Stimulated activated naive CD8-positive, alpha-beta T cell treated with anti-CD3 and anti-CD28 coated beads, Interleukin-15, Interleukin-2, amounts not matched to agents 100 ng/mL and 50 ng/mL, for 24 hours (primary cell): ENCODE data around the gene COL15A1.
"Not testable (repeated sequence)": the region's sequence is repeated elsewhere in the genome, so short reads cannot be mapped to it uniquely, and the experiment has no call there.

Experiments
- H3K27ac Mint-ChIP-seq: one replicate; pipeline ENCODE4 v1.8.0; 2021; ENCODE audit warnings: mild to moderate bottlenecking, mixed read lengths
- H3K27me3 Mint-ChIP-seq: one replicate; pipeline ENCODE4 v1.8.0; 2021; ENCODE audit warnings: mixed read lengths
- H3K36me3 Mint-ChIP-seq: one replicate; pipeline ENCODE4 v1.8.0; 2021; ENCODE audit warnings: low read depth, mixed read lengths
- H3K4me1 Mint-ChIP-seq: one replicate; pipeline ENCODE4 v1.8.0; 2021; ENCODE audit warnings: low read depth, mixed read lengths
- H3K4me3 Mint-ChIP-seq: one replicate; pipeline ENCODE4 v1.8.0; 2021; ENCODE audit warnings: mild to moderate bottlenecking, mixed read lengths
- H3K9me3 Mint-ChIP-seq: one replicate; pipeline ENCODE4 v1.8.0; 2021; ENCODE audit warnings: mixed read lengths

Gene COL15A1

GRCh38 chr9:99095565-99095964 lies 151.9 kb downstream of the COL15A1 start:
- Mint-ChIP-seq H3K9me3 (no peaks in the 10 kb centered on the region), H3K4me3 (no peak overlapping the region), H3K36me3 (no peaks in the 10 kb centered on the region), H3K27me3 (no peaks in the 10 kb centered on the region), H3K27ac (no peak overlapping the region), H3K4me1 (peaks cover 38% of the 10 kb centered on the region)

- H3K4me1 Mint-ChIP-seq, result peaks cover 34% of the 10 kb centered on the region
Measured at GRCh38 chr9:99096409-99096808, 152.7 kb downstream of the COL15A1 start.

DNA sequence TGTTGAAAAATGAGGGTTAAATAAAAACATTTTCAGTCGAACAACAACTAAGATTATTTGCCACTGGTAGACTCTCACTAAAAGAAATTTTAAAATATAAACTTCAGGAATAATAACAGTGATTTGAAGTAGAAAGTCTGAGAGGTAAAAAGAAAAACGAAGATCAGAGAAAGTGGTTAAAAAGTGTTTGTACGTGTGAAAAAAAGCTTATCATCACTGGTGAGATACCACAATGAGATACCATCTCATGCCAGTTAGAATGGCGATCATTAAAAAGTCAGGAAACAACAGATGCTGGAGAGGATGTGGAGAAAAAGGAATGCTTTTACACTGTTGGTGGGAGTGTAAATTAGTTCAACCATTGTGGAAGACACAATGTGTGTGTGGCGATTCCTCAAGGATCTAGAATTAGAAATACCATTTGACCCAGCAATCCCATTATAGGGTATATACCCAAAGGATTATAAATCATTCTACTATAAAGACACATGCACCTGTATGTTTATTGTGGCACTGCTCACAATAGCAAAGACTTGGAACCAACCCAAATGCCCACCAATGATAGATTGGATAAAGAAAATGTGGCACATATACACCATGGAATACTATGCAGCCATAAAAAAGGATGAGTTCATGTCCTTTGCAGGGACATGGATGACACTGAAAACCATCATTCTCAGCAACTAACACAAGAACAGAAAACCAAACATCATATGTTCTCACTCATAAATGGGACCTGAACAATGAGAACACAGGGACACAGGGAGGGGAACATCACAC lies 156.3 kb downstream of the COL15A1 start:
- not testable (repeated sequence) for H3K4me3 Mint-ChIP-seq, H3K9me3 Mint-ChIP-seq, H3K27ac Mint-ChIP-seq, H3K27me3 Mint-ChIP-seq, H3K36me3 Mint-ChIP-seq
- H3K4me1 Mint-ChIP-seq, result peaks cover 23% of the 10 kb centered on the region

More at GRCh38 chr9:99096409-99096808, 152.7 kb downstream of the COL15A1 start:
- Mint-ChIP-seq H3K36me3 (no peaks in the 10 kb centered on the region), H3K27me3 (no peaks in the 10 kb centered on the region), H3K27ac (no peak overlapping the region), H3K4me3 (no peak overlapping the region), H3K9me3 (no peaks in the 10 kb centered on the region)

DNA sequence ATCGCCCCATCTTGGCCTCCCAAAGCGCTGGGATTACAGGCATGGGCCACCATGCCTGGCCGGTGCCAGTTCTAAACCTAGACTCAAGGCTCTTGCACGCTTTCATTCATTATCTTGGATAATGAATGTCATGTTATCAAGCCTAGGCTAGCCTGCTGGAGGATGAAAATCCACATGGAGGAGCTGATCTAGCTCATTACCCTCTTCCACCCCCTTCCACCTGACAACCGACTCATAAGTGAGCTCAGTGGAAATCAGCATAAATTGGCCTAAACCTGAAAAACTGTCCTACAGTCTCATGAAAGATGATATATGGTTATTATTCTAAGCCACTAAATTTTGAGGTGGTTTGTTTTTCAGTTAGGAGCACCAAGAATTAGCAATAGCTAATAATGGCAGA lies 157.6 kb downstream of the COL15A1 start:
- H3K27ac Mint-ChIP-seq, result no peak overlapping the region
- H3K4me3 Mint-ChIP-seq, result no peak overlapping the region
- peaks cover 27% of the 10 kb centered on the region for H3K4me1 Mint-ChIP-seq
- no peaks in the 10 kb centered on the region for H3K9me3 Mint-ChIP-seq
- no peaks in the 10 kb centered on the region for H3K27me3 Mint-ChIP-seq
- H3K36me3 Mint-ChIP-seq, result no peaks in the 10 kb centered on the region

- Mint-ChIP-seq H3K4me3 (no peak overlapping the region), H3K36me3 (no peaks in the 10 kb centered on the region), H3K27ac (no peak overlapping the region), H3K27me3 (no peaks in the 10 kb centered on the region), H3K9me3 (no peaks in the 10 kb centered on the region), H3K4me1 (peaks cover 33% of the 10 kb centered on the region)
Measured at GRCh38 chr9:99101812-99102211, 158.1 kb downstream of the COL15A1 start.

DNA sequence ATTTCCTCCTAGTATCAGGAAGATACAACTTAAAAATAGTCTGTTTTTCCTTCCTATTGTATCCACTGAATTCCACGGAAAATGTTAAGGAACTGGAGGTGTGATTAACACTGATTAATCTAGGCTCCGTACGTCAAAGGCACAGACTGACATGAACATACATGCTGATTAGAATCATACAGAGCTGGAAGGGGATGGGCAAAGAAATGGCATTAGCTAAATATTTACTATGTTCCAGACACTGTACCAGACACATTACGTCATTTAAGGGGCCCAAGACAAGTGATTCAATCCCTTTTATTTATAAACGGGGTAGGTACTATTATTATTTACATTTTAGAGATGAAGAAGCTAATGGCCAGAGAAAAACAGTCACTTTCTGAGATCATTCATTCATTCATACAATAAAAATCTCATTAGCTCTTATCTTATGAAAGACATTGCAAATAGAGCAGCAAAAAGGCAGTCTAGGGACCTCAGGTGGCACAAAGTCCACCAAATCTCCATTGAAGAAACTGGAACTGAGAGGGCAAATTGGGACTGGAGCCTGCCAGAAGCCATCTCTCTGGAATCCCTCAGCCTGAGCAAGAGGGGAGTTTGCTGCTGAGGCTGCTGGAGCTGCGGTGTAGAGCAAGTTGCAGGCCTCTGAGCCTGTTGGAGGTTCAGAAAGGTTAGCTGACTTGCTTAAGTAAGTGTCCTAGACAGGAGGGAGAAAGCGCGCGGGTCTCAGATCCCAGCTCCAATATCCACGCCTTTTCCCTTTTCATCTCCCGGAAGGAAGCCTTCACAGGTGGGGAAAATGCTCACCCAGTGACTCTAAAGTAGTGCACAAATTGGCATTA lies 159.6 kb downstream of the COL15A1 start:
- peaks cover 47% of the 10 kb centered on the region for H3K4me1 Mint-ChIP-seq
- peak overlapping the region; percentile 87 for H3K4me3 Mint-ChIP-seq
- no peak overlapping the region for H3K27ac Mint-ChIP-seq
- H3K36me3 Mint-ChIP-seq, result no peaks in the 10 kb centered on the region
- no peaks in the 10 kb centered on the region for H3K9me3 Mint-ChIP-seq
- no peaks in the 10 kb centered on the region for H3K27me3 Mint-ChIP-seq

- H3K36me3 Mint-ChIP-seq, result no peaks in the 10 kb centered on the region
- no peaks in the 10 kb centered on the region for H3K9me3 Mint-ChIP-seq
- peak overlapping the region; percentile 87 for H3K4me3 Mint-ChIP-seq
- peaks cover 54% of the 10 kb centered on the region for H3K4me1 Mint-ChIP-seq
- no peaks in the 10 kb centered on the region for H3K27me3 Mint-ChIP-seq
- peak overlapping the region; percentile 74 for H3K27ac Mint-ChIP-seq
Measured at GRCh38 chr9:99103901-99104458, 160.3 kb downstream of the COL15A1 start.

GRCh38 chr9:99104459-99105151 lies 160.9 kb downstream of the COL15A1 start, which contains the start of gene TGFBR1:
TSS of gene TGFBR1 (plus strand) at chr9:99105113. CDS start at chr9:99105206, 93 bp downstream.
- Mint-ChIP-seq H3K27me3 (no peaks in the 10 kb centered on the region), H3K27ac (peak within 1 kb of the TSS; percentile 85), H3K9me3 (no peaks in the 10 kb centered on the region), H3K4me3 (peak within 1 kb of the TSS; percentile 87), H3K4me1 (peaks cover 54% of the 10 kb centered on the region), H3K36me3 (no peaks in the 10 kb centered on the region)

DNA sequence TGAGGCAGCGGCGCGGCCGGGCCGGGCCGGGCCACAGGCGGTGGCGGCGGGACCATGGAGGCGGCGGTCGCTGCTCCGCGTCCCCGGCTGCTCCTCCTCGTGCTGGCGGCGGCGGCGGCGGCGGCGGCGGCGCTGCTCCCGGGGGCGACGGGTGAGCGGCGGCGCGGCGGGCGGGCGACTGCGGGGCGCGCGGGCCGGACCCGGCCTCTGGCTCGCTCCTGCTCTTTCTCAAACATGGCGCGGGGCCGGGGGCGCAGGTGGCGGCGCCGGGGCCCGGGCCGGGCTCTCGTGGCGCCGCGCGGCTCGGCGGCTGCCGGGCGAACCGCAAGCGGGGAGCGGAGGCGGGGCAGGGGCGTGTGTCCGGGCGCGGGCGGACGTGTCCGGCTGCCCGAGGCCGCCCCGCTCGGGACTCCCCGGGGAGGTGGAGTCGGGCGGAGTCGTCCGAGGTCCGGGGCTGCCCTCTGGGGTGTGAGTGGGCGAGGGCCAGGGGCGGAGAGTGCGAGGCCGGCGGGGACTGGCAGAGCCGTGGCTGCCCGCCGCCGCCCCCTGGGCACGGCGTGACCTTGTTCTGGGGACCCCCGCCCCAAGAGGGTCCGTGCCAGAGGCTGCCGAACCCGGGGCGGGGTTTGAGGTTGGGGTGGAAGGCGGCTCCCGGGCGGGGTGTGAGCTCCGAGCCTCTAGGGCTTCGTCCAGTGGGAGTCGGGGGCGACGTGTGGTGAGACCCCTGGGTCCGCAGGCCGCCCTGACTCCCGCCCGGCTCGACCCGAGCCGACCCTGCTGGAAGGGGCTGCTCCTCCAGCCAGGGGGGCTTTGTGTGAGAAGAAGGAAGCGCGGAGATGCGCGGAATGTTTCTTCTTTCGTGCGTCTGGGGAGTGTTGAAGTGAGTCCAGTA lies 161.7 kb downstream of the COL15A1 start:
- H3K36me3 Mint-ChIP-seq, result no peaks in the 10 kb centered on the region
- H3K4me3 Mint-ChIP-seq, result peak overlapping the region; percentile 86
- H3K9me3 Mint-ChIP-seq, result no peaks in the 10 kb centered on the region
- H3K27me3 Mint-ChIP-seq, result no peaks in the 10 kb centered on the region
- peak overlapping the region; percentile 85 for H3K27ac Mint-ChIP-seq
- H3K4me1 Mint-ChIP-seq, result peaks cover 59% of the 10 kb centered on the region

DNA sequence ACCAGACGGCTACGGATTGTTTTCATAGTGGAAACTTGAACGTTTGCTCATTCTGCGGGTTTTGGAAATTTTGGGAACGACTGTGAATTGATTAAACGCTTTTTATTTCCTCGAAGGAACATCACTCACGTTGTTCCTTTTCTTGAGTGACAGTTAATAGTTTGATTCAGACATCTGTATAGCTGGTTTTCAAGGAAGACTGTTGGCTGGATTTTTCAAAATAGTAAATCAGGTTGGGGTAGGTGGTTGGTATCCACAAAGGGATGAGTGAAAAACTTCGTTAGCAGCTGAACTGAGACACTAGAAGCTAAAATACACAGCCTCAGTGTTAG lies 162.3 kb downstream of the COL15A1 start:
- H3K9me3 Mint-ChIP-seq, result no peaks in the 10 kb centered on the region
- no peaks in the 10 kb centered on the region for H3K36me3 Mint-ChIP-seq
- peak overlapping the region; percentile 86 for H3K4me3 Mint-ChIP-seq
- no peaks in the 10 kb centered on the region for H3K27me3 Mint-ChIP-seq
- peak overlapping the region; percentile 85 for H3K27ac Mint-ChIP-seq
- peaks cover 65% of the 10 kb centered on the region for H3K4me1 Mint-ChIP-seq

DNA sequence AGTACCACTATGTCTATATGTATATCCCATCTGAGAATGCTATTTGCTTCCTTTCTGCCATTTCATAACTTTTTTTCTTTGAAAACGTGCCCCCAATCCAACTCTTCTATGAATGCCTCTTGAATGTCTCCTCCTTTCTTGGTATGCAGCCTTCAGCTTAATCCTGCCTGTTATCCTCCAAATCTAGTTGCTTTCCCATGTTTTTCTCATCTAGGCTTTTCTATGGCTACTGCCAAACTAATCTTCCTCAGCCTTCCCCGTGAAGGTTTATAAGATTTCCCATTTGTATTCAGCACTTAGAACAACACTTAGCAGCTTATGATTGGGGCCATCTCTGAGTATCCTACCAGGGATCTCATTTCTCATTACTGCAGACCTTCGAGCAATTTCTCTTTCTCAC lies 163.7 kb downstream of the COL15A1 start:
- peak overlapping the region; percentile 37 for H3K27ac Mint-ChIP-seq
- H3K4me3 Mint-ChIP-seq, result peak overlapping the region; percentile 86
- no peaks in the 10 kb centered on the region for H3K27me3 Mint-ChIP-seq
- H3K9me3 Mint-ChIP-seq, result no peaks in the 10 kb centered on the region
- no peaks in the 10 kb centered on the region for H3K36me3 Mint-ChIP-seq
- peaks cover 74% of the 10 kb centered on the region for H3K4me1 Mint-ChIP-seq

- H3K4me3 Mint-ChIP-seq, result no peak overlapping the region
- peak overlapping the region; percentile 3 for H3K27ac Mint-ChIP-seq
- peaks cover 81% of the 10 kb centered on the region for H3K4me1 Mint-ChIP-seq
- no peaks in the 10 kb centered on the region for H3K27me3 Mint-ChIP-seq
- H3K9me3 Mint-ChIP-seq, result no peaks in the 10 kb centered on the region
- H3K36me3 Mint-ChIP-seq, result no peaks in the 10 kb centered on the region
Measured at GRCh38 chr9:99108131-99108530, 164.4 kb downstream of the COL15A1 start.

DNA sequence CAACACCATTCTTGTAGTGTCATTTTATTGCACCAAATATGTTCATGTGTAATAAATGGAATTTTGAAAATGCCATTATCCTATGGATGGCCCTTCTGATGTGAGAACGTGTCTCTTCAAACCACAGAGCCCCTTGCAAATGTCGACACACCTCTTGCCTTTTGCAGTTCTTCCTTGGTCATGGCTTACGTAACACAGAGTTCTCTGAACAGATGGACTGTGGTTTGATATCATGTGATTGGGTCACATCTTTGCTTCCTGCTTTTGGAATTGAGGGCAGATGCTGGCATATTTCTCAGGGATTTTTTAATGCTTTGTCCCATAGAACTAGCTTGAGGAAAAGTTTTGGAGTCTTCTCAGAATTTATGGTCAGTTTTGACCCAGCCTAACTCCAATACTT lies 165.8 kb downstream of the COL15A1 start:
- H3K4me3 Mint-ChIP-seq, result no peak overlapping the region
- peaks cover 82% of the 10 kb centered on the region for H3K4me1 Mint-ChIP-seq
- H3K36me3 Mint-ChIP-seq, result no peaks in the 10 kb centered on the region
- H3K9me3 Mint-ChIP-seq, result no peaks in the 10 kb centered on the region
- peak overlapping the region; percentile 64 for H3K27ac Mint-ChIP-seq
- no peaks in the 10 kb centered on the region for H3K27me3 Mint-ChIP-seq
